ENCODE results near the gene TRIM10. TPM values are rescaled to one million over a fixed set of nuclear protein-coding genes. Genes with fewer than 3 reads are reported as not detected.

The TRIM10 gene
- total RNA-seq, 4 donors from 2014 or later: not detected

- TF ChIP-seq POLR2A (IDR thresholded peaks at IDR 0.05) (no peak), CTCF (IDR thresholded peaks at IDR 0.05 in 4 of 5, conservative IDR thresholded peaks at IDR 0.05 in 1 of 5) (no peak)
- no peaks in the 10 kb centered on the region for H3K4me1 ChIP-seq
- no peaks in the 10 kb centered on the region for H3K9me3 ChIP-seq
- H3K27ac ChIP-seq: no peak overlapping the region
- H3K27me3 ChIP-seq: peaks cover 5 to 21% (median 15%) of the 10 kb centered on the region in 3 donors
- ATAC-seq (no peak), DNase-seq (no peak)
- no peak overlapping the region for H3K4me3 ChIP-seq
- intact Hi-C loops (cut with DNase I; ENCODE audit: low total_unique reads) (no loop called here), in situ Hi-C loops (cut with MboI; ENCODE audit: low sequenced_read_pairs in 4 of 4) (no loop called here)
- no peaks in the 10 kb centered on the region for H3K36me3 ChIP-seq
Observed at GRCh38 chr6:30135147-30135546, 25.9 kb downstream of the TRIM10 start.

- in situ Hi-C loops (cut with MboI; ENCODE audit: low sequenced_read_pairs in 4 of 4) (no loop called here), intact Hi-C loops (cut with DNase I; ENCODE audit: low total_unique reads) (loop anchor here (1.0 kb wide), 1 partner anchor 29 kb away; no protein-coding TSS in a partner anchor)
Observed at GRCh38 chr6:30131947-30132497, 29.0 kb downstream of the TRIM10 start.

GRCh38 chr6:30130887-30131862 lies 29.8 kb downstream of the TRIM10 start:
- TF ChIP-seq CTCF (IDR thresholded peaks at IDR 0.05 in 4 of 5, conservative IDR thresholded peaks at IDR 0.05 in 1 of 5) (peak; percentile 77 to 98 (median 85)), POLR2A (IDR thresholded peaks at IDR 0.05) (no peak)
- no peaks in the 10 kb centered on the region for H3K9me3 ChIP-seq
- DNase-seq: peak; percentile 47 to 65
- in situ Hi-C loops (cut with MboI; ENCODE audit: low sequenced_read_pairs in 4 of 4): no loop called here
- intact Hi-C loops (cut with DNase I; ENCODE audit: low total_unique reads): loop anchor here (1.0 kb wide), 1 partner anchor 28 kb away; no protein-coding TSS in a partner anchor
- no peak overlapping the region for H3K27ac ChIP-seq
- peaks cover 39 to 54% (median 46%) of the 10 kb centered on the region in 3 donors for H3K27me3 ChIP-seq
- no peaks in the 10 kb centered on the region for H3K36me3 ChIP-seq
- peaks cover 4 to 10% of the 10 kb centered on the region in 2 donors for H3K4me1 ChIP-seq
- no peak overlapping the region for H3K4me3 ChIP-seq
- peak; percentile 95 to 99 for ATAC-seq

More at GRCh38 chr6:30131947-30132497, 29.0 kb downstream of the TRIM10 start:
- Histone ChIP-seq H3K27ac (no peak overlapping the region), H3K36me3 (no peaks in the 10 kb centered on the region), H3K9me3 (no peaks in the 10 kb centered on the region), H3K4me3 (no peak overlapping the region), H3K4me1 (peaks cover 4 to 10% of the 10 kb centered on the region in 2 donors), H3K27me3 (peaks cover 36 to 51% (median 46%) of the 10 kb centered on the region in 3 donors)
- DNase-seq (no peak), ATAC-seq (no peak)
- TF ChIP-seq CTCF (IDR thresholded peaks at IDR 0.05 in 4 of 5, conservative IDR thresholded peaks at IDR 0.05 in 1 of 5) (no peak), POLR2A (IDR thresholded peaks at IDR 0.05) (no peak)

GRCh38 chr6:30130179-30130679 lies 30.8 kb downstream of the TRIM10 start:
- no peak overlapping the region for H3K27ac ChIP-seq
- no peaks in the 10 kb centered on the region for H3K36me3 ChIP-seq
- ATAC-seq: no peak
- peaks cover 39 to 54% (median 51%) of the 10 kb centered on the region in 3 donors for H3K27me3 ChIP-seq
- H3K9me3 ChIP-seq: no peaks in the 10 kb centered on the region
- peaks cover 4 to 10% of the 10 kb centered on the region in 2 donors for H3K4me1 ChIP-seq
- TF ChIP-seq POLR2A (IDR thresholded peaks at IDR 0.05) (no peak), CTCF (IDR thresholded peaks at IDR 0.05 in 4 of 5, conservative IDR thresholded peaks at IDR 0.05 in 1 of 5) (no peak)
- H3K4me3 ChIP-seq: no peak overlapping the region
- intact Hi-C loops (cut with DNase I; ENCODE audit: low total_unique reads) (no loop called here), in situ Hi-C loops (cut with MboI; ENCODE audit: low sequenced_read_pairs in 4 of 4) (no loop called here)
- DNase-seq: no peak

All from gastrocnemius medialis (tissue), 4 donors.